HEK293 (cell line): Measurements from ENCODE around the gene NLGN1.

Experiments used
- CTCF ChIA-PET: fragments of 350-600 bp; formaldehyde crosslinking; extraction: SDS; loops from one replicate; lab custom pipeline; 2021; ENCODE audit warnings: antibody characterized with exemption; lab: Yijun Ruan, JAX
- POLR2A ChIA-PET: fragments of 300-600 bp; formaldehyde crosslinking; extraction: SDS; loops from one replicate; lab custom pipeline; 2020; ENCODE audit warnings: antibody characterized with exemption, inconsistent platforms; lab: Yijun Ruan, JAX
- H3K27ac ChIP-seq: fragments of 200-500 bp; sonication (Bioruptor generic); 2 replicates; pipeline ENCODE4 v1.5.1; 2014; ENCODE audit warnings: low read depth, low read length, control low read depth, inconsistent platforms; ENCODE audit errors: extremely low read depth
- H3K36me3 ChIP-seq, 2 experiments: fragments of 200-500 bp in 1 of 2; sonication (Bioruptor generic) in 1 of 2; 1 replicate in 1 of 2; 2 replicates in 1 of 2; pipeline ENCODE4 v1.5.1; 2014 to 2017; ENCODE audit warnings: inconsistent platforms in 2 of 2, low read length in 2 of 2; ENCODE audit not compliant: control insufficient read depth in 2 of 2, insufficient read depth in 1 of 2
- H3K4me1 ChIP-seq: fragments of 200-500 bp; sonication (Bioruptor generic); 2 replicates; pipeline ENCODE4 v1.5.1; 2014; ENCODE audit warnings: mild to moderate bottlenecking, low read length, inconsistent platforms; ENCODE audit not compliant: control insufficient read depth, insufficient read depth
- H3K4me3 ChIP-seq: 2 replicates; pipeline ENCODE4 v1.5.1; 2011; ENCODE audit warnings: low read depth, mild to moderate bottlenecking, control low read depth, low read length, moderate library complexity
- H3K9me3 ChIP-seq: fragments of 200-500 bp; sonication (Bioruptor generic); 2 replicates; pipeline ENCODE4 v1.5.1; 2014; ENCODE audit warnings: low read depth, low read length, inconsistent platforms; ENCODE audit not compliant: control insufficient read depth, insufficient read depth
- IKZF3 ChIP-seq: fragments of 450-650 bp; IDR thresholded peaks from 2 replicates; pipeline ENCODE4 v1.5.0; 2018; ENCODE audit warnings: missing biosample characterization, mild to moderate bottlenecking, missing genetic modification characterization, moderate library complexity
- PRDM2 ChIP-seq: fragments of 450-650 bp; formaldehyde crosslinking; IDR thresholded peaks from 2 replicates; pipeline ENCODE4 v1.5.1; 2016; ENCODE audit warnings: missing biosample characterization, missing genetic modification characterization, borderline replicate concordance
- SCRT1 ChIP-seq: fragments of 450-650 bp; formaldehyde crosslinking; IDR thresholded peaks from 2 replicates; pipeline ENCODE4 v1.5.1; 2016; ENCODE audit warnings: missing biosample characterization, missing genetic modification characterization, borderline replicate concordance
- YY1 ChIP-seq: fragments of 450-650 bp; formaldehyde crosslinking; IDR thresholded peaks from 2 replicates; pipeline ENCODE4 v1.5.1; 2018; ENCODE audit warnings: missing biosample characterization, missing genetic modification characterization
- ZBTB20 ChIP-seq: fragments of 450-650 bp; formaldehyde crosslinking; IDR thresholded peaks from 2 replicates; pipeline ENCODE4 v1.5.1; 2016; ENCODE audit warnings: missing biosample characterization, missing genetic modification characterization
- ZFP3 ChIP-seq: fragments of 450-650 bp; formaldehyde crosslinking; IDR thresholded peaks from 2 replicates; pipeline ENCODE4 v1.5.1; 2016; ENCODE audit warnings: low read depth, missing biosample characterization, missing genetic modification characterization
- ZNF133 ChIP-seq: fragments of 450-650 bp; formaldehyde crosslinking; IDR thresholded peaks from 2 replicates; pipeline ENCODE4 v1.5.1; 2016; ENCODE audit warnings: missing biosample characterization, missing genetic modification characterization
- ZNF335 ChIP-seq: fragments of 450-650 bp; formaldehyde crosslinking; conservative IDR thresholded peaks from 2 replicates; pipeline ENCODE4 v1.5.1; 2016; ENCODE audit warnings: missing biosample characterization, missing genetic modification characterization
- ZNF341 ChIP-seq: fragments of 450-650 bp; formaldehyde crosslinking; IDR thresholded peaks from 2 replicates; pipeline ENCODE4; 2016; ENCODE audit warnings: low read depth, missing biosample characterization, missing genetic modification characterization
- ZNF354C ChIP-seq: fragments of 450-650 bp; formaldehyde crosslinking; IDR thresholded peaks from 2 replicates; pipeline ENCODE4 v1.5.1; 2016; ENCODE audit warnings: missing biosample characterization, missing genetic modification characterization, low read depth, borderline replicate concordance
- ZNF677 ChIP-seq: fragments of 450-650 bp; IDR thresholded peaks from 2 replicates; pipeline ENCODE4 v1.5.0; 2018; ENCODE audit warnings: missing biosample characterization, mild to moderate bottlenecking, missing genetic modification characterization, moderate library complexity
- ZNF776 ChIP-seq: fragments of 450-650 bp; formaldehyde crosslinking; IDR thresholded peaks from 2 replicates; pipeline ENCODE4 v1.5.0; 2017; ENCODE audit warnings: missing biosample characterization, missing genetic modification characterization, borderline replicate concordance
- ZSCAN23 ChIP-seq: fragments of 450-650 bp; formaldehyde crosslinking; IDR thresholded peaks from 2 replicates; pipeline ENCODE4 v1.5.1; 2016; ENCODE audit warnings: missing biosample characterization, missing genetic modification characterization
- ZXDB ChIP-seq: fragments of 450-650 bp; formaldehyde crosslinking; IDR thresholded peaks from 2 replicates; pipeline ENCODE4 v1.5.1; 2016; ENCODE audit warnings: missing biosample characterization, missing genetic modification characterization
- TF ChIP-seq, protein P1 (sequence below): fragments of 450-650 bp; formaldehyde crosslinking; IDR thresholded peaks from 2 replicates; pipeline ENCODE4 v1.5.1; 2017; ENCODE audit warnings: missing biosample characterization, missing genetic modification characterization

The NLGN1 gene

GRCh38 chr3:173653781-173654180, 256.2 kb downstream of the NLGN1 start:
- Histone ChIP-seq H3K36me3 (no peaks in the 10 kb centered on the region), H3K9me3 (no peaks in the 10 kb centered on the region), H3K27ac (no peak overlapping the region), H3K4me1 (no peaks in the 10 kb centered on the region), H3K4me3 (no peak overlapping the region)
- CTCF ChIA-PET, result no interaction called here
- POLR2A ChIA-PET, result no interaction called here
- TF ChIP-seq ZNF133 (tag by site-specific recombination) (peak; percentile 45; the same call in 1 of the 2 replicates), SCRT1 (tag by site-specific recombination) (no peak), ZBTB20 (tag by site-specific recombination) (no peak)

DNA sequence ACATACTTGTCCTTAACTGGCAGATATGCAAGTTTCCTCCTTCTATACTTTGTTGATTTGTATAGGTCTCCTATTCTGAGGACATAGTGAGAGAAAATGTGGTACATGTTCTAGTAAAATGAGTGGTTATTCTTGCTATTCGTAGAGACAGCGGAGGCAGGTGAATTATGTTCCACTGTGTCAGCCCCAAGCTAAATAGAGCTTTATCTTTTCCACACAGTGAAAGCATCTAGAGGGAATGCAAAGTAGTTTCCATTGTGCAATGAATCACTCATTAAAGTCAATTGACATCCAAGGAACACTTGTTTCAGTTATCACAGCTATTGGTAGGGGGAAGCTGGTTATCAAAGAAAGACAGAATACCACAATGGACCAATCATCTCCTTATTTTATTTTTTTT, 262.4 kb downstream of the NLGN1 start:
- ChIA-PET POLR2A (no interaction called here), CTCF (no interaction called here)
- no peak for TF ChIP-seq YY1 (tag by site-specific recombination)
- Histone ChIP-seq H3K36me3 (no peaks in the 10 kb centered on the region), H3K4me3 (no peak overlapping the region), H3K4me1 (no peaks in the 10 kb centered on the region), H3K9me3 (no peaks in the 10 kb centered on the region), H3K27ac (no peak overlapping the region)

DNA sequence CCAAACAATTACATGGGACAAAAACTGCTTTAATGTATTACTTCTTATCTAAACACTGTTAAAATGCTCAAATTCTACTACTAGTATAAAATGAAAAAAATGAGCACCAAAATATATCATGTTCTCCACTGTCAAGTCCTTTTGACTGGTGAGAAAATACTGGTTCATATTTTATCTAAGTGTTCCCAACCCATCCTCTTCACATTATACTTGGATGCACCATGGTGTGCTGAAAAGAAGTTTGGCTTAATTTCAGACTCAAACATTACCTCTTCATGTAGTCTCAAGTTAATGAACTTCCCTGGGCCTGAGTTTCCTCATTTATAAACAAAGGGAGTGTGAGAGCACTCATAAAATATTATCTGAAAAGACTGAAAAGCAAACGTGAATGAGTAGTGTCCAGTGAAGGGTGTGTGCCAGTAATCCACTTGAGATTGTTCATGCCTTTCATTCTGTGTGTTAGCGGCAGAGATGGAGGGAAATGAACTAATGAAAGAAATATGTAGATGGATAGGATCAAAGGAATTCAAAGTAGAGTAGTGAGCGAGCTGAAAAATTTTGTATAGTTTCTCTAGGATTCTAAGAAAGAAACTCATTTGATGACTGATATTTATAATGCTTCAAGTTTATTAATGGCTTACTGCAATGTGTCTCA, 263.2 kb downstream of the NLGN1 start:
- no peak for TF ChIP-seq ZNF354C (tag by site-specific recombination)
- TF ChIP-seq, protein P1, sequence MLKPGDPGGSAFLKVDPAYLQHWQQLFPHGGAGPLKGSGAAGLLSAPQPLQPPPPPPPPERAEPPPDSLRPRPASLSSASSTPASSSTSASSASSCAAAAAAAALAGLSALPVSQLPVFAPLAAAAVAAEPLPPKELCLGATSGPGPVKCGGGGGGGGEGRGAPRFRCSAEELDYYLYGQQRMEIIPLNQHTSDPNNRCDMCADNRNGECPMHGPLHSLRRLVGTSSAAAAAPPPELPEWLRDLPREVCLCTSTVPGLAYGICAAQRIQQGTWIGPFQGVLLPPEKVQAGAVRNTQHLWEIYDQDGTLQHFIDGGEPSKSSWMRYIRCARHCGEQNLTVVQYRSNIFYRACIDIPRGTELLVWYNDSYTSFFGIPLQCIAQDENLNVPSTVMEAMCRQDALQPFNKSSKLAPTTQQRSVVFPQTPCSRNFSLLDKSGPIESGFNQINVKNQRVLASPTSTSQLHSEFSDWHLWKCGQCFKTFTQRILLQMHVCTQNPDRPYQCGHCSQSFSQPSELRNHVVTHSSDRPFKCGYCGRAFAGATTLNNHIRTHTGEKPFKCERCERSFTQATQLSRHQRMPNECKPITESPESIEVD (tag by site-specific recombination), result 0 out of 2 replicates have a peak, but pooled peaks have one; percentile 14
- TF ChIP-seq, all 188 proteins: peak for 1
- H3K4me3 ChIP-seq, result no peak overlapping the region
- CTCF ChIA-PET, result no interaction called here
- no peaks in the 10 kb centered on the region for H3K4me1 ChIP-seq
- POLR2A ChIA-PET, result no interaction called here
- no peaks in the 10 kb centered on the region for H3K9me3 ChIP-seq
- no peak overlapping the region for H3K27ac ChIP-seq
- no peaks in the 10 kb centered on the region for H3K36me3 ChIP-seq

- Histone ChIP-seq H3K27ac (no peak overlapping the region), H3K9me3 (no peaks in the 10 kb centered on the region), H3K4me3 (no peak overlapping the region), H3K36me3 (no peaks in the 10 kb centered on the region), H3K4me1 (no peaks in the 10 kb centered on the region)
- POLR2A ChIA-PET, result no interaction called here
- CTCF ChIA-PET, result interaction anchor here (0.8 kb wide), 1 partner anchor 306 kb away, joined by 4 read pairs; no protein-coding TSS in a partner anchor
- TF ChIP-seq ZNF335 (no peak), ZXDB (tag by site-specific recombination) (no peak), IKZF3 (tag by site-specific recombination) (no peak), ZSCAN23 (tag by site-specific recombination) (no peak), ZFP3 (tag by site-specific recombination) (no peak), PRDM2 (tag by site-specific recombination) (no peak), ZNF341 (tag by site-specific recombination) (no peak), ZNF776 (tag by site-specific recombination) (no peak), ZNF677 (tag by site-specific recombination) (no peak)
Observed at GRCh38 chr3:173663696-173664111, 266.2 kb downstream of the NLGN1 start.
